Measurements from ENCODE around the gene SLC7A14.
"Not testable (repeated sequence)": the region's sequence is repeated elsewhere in the genome, so short reads cannot be mapped to it uniquely, and the experiment has no call there.

Gene SLC7A14

DNA sequence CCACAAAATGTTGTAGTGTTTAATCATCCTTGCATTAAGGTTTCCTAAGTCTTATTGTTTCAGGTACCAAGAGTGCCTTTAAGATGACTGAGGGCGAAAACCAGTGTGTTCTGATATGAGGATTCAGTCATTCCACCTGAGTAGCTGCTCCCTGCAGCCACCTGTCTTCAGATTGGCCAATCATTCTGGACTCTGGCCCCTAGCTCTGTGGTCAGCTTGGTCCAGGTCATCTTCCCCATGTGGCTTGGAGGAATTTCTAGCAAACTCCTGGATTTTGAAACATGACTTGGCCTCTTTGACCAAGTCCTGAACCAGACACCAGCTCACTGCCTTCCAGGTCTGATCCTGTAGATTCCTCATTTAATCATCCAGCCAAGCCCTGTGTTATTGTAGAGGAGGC lies 7.8 kb upstream of the SLC7A14 start:
- DNase-seq (ENCODE audit: low read depth): no peak

DNA sequence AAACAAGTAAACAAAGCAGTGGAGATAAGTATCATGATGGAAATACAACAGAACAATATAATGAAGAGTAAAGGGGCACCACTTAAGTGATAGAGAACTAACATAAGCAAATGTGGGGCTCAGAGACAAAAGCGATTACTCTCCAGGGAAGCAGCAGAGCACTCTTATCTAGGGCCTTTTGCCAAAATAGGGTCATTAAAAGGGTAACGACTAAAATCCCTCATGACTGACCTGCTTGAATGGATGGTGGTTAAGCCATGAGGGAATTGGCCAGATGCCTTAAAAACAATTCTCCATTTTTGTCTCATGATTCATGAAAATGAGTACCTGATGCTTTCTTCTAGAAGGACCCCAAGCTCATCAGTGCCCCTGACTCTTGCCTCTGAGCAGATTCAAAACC lies 3.2 kb upstream of the SLC7A14 start:
- no peak for DNase-seq (ENCODE audit: low read depth)

DNA sequence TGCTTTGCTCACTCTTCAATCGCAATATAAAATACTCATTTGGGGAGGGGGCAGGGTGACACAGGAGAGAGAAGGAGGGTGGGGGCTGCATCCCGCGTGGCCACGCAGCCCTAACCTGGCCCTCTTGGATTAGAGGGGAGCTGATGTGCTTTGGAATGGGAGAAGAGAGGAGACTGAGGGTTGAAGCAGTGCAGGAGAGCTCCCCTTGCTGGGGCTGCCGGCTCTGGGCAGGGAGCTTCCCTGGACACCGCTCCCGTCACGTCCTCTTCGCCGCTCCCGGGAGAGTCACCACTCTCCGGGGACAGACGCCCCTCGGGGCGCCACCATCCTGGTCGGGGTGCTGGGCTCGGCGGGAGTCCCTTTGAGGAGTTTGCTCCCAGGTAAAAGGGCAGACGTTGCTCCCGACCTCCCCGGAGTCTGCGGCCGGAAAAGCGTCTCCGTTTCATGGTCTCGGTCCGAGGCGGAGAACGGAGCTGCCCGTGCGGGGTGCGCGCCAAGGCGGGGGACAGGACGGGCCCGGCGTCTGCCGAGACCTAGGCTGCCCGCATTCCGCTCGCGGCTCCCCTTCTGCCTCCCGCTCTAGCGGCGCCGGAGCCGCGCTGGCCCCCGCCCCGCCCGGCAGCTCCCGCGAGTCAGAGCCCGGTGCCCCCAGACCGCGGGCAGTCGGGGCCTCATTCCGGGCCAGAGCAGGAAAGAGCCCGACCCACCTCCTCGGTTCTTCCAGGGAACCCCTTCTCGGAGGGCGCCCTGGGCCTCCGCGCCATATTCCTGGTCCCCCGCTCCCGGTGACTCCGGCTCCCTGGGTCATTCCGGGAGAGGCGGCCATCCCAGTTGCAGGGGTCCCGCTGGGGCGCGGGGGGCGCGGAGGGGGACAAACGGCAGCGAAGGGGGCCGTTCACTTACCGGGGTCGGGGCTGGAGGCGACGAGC lies 603 bp downstream of the SLC7A14 start:
- no peak for DNase-seq (ENCODE audit: low read depth)

DNA sequence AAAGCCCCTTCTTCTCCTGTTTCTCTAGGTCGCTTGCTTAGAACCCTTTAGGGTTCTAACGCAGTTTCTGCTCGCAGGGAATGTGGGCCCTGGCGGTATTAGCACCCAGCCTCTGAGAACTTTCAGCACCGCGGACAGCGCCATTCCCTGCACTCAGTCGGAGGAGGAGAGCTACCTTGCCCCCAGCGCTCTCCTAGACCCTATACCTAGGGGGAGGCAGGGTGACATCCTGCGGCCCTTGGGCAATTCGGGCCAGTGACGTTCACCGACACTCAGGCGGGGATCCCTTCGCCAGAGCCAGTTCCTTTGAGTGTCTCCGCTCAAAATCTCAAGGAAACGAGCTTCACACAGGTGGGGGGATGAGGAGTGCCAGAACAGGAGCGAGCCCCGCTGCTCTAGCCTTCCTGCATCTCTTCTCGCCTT lies 1.3 kb downstream of the SLC7A14 start:
- DNase-seq (ENCODE audit: low read depth): no peak

DNA sequence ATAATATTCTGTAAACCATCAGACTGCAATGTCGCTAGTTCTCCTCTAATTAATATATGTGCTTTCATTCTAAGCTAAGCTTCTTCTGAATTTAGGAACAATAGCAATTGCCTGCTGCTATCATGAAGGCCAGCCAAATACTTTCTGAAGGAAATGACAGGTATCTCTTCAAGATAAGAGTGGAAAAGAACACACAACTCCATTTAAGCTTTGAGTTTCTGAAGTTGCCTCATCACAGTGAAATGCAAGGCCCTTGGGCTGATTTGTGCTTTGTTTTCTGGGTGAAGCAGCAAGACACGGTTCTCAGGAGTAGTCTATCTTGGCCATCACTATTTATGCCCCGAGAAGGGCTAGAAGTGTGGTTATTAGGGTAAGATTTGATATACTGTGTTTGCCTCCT lies 6.2 kb downstream of the SLC7A14 start:
- DNase-seq (ENCODE audit: low read depth): no peak

DNA sequence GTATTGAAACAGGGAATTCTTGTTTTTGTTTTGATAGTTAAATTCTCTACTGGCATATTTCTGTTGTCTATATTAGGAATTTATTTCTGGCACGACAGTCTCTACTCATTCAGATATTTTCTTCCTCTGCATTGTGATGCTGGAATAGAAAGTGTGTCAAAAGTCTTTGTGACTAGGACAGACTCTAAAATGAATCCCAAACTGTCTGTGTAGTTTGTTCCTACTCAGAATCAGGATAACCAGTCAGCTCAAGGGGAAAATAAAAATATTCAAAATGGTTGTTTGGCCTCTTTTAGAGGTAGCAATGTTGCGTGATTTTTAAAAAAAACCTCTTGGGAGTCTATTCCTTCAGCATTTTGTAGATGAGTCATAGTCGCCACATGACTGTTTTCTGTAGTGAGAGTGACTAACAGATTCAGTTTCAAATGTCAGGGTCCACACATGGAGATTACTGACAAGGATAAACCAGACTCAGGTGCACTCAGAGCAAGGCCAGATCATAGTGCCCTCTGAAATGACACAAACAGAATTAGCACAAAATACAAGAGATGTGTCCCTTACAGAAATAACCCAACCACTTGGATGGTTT lies 13.1 kb downstream of the SLC7A14 start:
- DNase-seq (ENCODE audit: low read depth): no peak

DNA sequence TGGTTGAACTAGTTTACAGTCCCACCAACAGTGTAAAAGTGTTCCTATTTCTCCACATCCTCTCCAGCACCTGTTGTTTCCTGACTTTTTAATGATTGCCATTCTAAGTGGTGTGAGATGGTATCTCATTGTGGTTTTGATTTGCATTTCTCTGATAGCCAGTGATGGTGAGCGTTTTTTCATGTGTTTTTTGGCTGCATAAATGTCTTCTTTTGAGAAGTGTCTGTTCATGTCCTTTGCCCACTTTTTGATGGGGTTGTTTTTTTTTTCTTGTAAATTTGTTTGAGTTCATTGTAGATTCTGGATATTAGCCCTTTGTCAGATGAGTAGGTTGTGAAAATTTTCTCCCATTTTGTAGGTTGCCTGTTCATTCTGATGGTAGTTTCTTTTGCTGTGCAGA lies 18.3 kb downstream of the SLC7A14 start:
- DNase-seq (ENCODE audit: low read depth): not testable (repeated sequence)

DNA sequence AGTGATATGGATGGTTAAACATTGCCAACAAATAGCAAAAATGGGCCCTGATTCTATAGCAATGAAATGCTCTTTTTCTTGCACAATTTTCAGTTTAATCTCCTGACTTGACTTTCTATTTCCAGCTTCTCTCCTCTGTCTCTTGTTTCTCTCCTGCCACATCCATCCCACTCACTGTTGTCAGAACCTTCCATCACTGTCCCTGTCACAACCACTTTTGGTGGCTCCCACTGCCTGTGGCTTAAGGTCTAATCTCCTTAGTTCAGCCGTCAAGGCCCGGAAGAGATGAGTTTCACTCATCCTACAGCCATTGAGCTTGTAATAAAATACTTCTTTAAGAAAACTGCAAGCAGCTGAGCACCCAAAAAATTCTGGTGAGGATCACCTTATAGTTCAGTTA lies 19.5 kb downstream of the SLC7A14 start:
- DNase-seq (ENCODE audit: low read depth): no peak

DNA sequence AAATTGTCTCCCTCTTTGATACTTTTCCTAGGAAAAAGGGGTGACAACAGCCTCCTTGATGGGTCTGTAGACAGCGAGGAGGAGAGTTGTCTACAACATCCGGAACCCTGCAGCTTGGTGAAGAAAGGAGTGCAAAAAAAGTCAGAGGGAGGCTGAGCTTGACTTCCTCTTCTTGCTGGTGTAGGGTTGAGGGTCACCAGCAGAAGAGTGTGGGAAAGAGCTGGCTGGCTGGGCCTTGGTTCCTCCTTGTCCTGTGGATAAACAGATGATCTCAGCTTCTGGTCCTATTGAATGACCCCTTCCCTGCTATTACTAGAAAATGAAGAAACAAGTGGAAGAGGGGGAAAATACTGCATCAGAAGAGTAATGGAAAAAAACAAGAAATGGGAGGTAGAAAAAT lies 20.4 kb downstream of the SLC7A14 start:
- no peak for DNase-seq (ENCODE audit: low read depth)

DNA sequence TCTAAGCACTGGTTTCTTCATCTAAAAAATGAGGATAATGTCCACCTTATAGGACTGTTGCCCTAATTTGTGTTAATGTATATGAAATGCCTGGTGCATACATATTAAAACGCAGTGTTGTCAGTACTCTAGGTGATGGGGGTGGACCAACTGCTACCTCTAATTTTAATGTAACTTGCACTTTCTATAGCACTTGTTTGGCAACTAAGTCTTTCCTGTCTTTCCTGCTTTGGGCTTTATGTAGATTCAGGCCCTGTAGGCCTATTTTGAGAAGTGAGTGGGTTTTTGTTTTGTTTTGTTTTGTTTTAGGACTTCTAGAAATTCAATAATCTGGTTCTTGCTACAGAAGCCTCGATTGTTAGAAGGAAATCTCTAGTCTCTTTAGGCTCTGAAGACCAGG lies 21.2 kb downstream of the SLC7A14 start:
- no peak for DNase-seq (ENCODE audit: low read depth)

DNA sequence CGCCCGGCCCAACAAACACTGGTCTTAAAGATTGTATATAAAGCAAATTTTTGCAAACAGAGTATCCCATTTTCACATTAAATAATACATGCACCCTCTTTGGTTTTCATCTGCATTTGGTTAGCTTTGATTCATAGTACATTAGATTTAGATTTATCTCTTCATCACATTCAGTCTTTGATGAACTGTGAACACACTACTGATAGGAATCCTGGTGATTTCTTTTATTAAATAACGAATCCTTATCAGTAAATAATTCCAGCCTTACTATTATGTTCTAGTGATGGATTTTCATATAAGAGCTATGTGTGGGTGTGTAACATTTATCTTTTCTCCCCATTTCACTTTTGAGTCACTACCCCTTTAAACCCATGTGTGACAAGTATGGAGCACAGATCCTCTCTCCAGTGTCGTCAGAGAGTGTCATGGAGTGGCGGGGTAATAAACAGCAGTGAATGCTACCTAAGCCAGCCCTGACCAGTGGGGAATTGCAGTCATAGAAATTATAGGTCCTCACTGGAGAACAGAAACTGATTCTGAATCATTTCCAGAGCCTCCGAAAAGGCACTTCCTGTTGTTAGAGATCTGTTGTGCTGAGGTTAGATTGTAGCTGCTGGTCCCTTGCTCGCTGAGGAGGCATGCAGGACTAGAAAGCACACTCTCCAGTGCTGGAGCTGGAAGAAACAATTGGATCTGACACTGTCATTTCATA lies 22.0 kb downstream of the SLC7A14 start:
- DNase-seq (ENCODE audit: low read depth): no peak

DNA sequence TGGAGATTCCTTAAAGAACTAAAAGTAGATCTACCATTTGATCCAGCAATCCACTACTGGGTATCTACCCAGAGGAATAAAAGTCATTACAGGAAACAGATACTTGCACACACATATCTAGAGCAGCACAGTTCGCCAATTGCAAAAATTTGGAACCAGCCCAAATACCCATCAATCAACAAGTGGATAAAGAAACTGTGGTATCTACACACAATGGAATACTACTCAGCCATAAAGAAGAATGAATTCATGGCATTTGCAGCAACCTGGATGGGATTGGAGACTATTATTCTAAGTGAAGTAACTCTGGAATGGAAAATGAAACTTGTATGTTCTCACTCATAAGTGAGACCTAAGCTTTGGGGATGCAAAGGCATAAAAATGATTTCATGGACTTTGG lies 23.8 kb downstream of the SLC7A14 start:
- DNase-seq (ENCODE audit: low read depth): no peak

DNA sequence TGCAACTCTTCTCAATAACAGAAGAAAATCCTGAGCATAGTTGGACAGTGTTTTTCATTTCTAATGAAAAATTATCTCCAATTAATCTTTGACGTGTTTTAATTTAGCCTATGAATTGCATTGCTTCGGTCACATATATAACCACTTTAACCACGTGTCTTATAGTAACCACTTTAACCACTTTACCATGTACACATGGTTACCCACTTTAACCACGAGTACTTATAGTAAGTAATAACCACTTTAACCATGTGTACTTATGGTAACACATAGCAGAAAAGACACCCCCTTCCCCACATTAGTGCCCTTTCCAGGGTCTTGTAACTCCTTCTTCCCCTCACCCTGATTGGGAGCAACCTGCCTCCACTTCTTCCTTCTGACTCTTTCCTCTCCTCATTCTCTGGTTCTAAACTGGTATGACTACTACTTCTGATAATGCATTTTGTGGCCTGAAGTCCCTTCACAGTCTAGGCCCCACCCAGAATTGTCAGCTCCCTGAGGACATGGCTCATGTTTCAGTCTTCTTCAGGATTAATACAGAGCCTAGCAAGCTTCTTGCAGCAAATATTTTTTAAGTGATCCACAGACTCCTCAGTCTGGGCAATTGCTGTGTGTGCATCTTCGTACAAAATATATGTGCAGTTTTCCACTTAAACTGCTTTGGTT lies 25.0 kb downstream of the SLC7A14 start:
- no peak for DNase-seq (ENCODE audit: low read depth)

DNA sequence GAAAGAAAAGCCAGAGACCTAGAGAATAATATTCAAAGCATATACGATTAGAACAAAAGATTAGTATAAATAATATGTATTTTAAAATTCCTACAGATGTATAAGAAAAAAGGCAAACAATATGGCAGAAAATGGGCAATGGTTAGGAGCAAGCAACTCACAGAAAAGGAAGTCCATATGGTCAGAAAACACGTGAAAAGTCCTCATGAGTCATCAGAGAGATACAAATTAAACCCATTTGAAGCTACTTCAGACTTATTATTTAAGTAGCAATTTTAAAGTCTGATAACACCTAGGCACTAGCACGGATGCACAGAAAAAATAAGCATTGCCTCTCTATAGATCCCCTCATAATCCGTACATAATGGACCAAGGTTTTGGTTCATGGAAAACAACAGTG lies 25.6 kb downstream of the SLC7A14 start:
- DNase-seq (ENCODE audit: low read depth): no peak

DNA sequence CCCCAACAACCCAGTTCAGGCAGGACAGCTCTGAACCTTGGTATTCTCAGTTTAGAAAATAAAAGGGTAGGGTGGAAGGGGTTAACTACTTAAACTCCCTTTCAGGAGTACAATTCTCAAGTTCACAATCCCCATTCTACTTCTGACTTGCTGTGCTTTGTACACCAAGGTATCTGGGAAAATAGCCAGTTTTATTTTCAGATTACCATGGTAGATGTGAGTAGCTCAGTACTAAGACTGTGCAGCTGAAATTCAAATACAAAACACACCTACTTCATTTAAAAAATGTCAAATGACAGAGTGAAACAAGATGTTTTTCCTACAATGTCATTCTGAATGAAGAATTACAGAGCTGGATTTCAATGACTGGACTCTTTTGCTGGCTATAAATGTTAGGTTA lies 27.4 kb downstream of the SLC7A14 start:
- no peak for DNase-seq (ENCODE audit: low read depth)

DNA sequence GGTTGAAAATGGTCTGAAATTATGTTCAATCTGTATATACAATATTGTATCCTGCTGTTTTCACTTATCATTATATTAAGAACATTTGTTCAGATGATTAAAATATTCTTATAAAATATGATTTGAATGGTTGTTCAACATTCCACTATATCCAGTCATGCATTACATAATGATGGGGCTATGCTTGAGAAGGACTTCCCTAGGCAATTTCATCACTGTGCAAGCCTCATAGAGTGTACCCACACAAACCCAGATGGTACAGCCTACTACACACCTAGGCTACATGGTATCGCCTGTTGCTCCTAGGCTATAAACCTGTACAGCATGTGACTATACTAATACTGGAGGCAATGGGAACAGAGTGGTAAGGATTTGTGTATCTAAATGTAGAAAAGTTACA lies 30.5 kb downstream of the SLC7A14 start:
- DNase-seq (ENCODE audit: low read depth): no peak

DNA sequence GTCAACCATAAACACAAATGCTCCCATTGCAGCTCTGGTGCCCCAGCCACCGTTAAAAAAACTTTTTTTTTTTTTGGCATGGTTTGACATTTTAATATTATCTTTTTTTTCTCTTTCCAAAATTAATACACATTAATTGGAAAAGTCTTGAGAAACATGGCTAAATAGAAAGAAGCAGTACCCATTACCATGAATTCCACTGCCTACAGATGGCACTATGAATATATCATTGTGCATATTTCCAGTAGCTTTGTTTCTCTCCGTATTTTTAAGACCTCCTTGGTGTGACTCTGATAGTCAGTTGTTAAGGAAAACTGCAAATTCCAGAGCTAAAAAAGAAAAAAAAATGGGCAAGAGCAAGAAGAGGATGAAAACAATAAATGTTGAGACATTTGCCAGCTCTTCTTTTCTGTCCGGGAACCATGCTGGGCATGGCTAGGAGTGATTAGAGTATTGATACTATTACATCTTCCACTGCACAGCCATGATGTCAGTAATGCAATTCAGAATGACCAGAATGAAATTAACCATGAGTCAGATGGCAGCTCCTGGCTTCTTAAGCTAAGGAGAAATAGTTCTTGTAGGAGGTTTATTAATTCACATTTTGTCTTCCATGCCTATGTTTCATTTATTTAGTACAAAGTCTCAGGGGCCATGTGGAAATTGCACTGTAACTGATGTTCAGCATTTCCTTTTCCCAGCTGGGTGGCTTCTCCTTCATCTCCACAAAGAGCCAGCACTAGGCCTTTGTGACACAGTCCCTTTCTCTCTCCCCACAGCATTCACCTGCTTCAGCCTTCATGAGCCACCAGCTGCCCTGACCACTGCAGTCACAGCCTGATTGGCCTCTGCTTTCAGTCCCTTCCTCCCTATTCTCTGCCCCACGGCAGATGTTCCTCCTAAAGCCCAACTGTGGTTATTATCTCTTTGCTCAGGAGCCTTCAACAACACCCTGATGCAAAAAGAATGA lies 31.8 kb downstream of the SLC7A14 start:
- DNase-seq (ENCODE audit: low read depth): no peak

DNA sequence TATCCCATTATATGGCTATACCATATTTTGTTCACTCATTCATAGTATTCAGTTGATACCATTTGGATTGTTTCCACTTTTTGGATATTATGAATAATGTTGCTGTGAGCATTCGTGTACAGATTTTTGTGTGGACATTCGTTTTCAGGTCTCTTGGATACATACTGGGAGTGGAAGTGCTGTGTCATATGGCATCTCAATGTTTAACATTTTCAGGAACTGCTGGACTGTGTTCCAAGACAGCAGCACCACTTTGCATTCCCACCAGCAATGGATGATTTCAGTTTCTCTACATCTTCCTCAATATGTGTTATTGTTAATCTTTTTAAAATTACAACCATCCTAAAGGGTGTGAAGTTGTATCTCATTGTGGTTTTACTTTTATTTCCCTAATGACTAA lies 34.6 kb downstream of the SLC7A14 start:
- DNase-seq (ENCODE audit: low read depth): no peak

DNA sequence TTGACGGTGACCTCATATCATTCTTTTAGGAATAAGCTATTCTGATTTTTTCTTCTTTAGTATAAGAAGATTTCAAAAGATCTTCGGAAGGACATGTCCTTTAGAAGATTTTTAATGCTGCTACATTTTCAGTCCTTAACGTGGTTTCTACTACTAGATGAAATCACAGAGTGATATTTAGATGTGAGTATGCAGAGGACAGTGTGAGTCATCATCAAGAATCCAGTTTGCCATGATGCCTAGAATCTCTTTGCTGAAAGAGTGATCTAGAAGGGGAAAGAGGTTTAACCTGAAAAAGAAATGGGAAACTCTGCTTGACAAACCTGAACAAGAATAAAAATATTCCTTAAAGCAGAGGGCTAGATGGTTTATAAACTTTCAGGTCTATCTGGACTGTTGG lies 43.2 kb downstream of the SLC7A14 start:
- DNase-seq (ENCODE audit: low read depth): no peak

DNA sequence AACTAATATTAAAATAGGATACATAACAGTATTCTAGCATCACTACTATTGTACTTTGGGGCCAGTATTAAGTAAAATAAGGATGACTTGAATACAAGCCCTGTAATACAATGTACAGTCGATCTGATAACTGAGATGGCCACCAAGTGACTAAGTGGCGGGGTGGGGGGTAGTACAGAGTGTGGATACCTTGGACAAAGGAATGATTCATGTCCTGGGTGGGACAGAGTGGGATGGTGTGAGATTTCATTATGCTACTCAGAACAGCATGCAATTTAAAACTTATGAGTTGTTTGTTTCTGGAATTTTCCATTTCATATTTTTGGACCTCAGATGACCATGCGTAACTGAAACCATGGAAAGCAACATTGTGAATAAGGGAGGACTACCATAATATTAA lies 46.0 kb downstream of the SLC7A14 start:
- no peak for DNase-seq (ENCODE audit: low read depth)

DNA sequence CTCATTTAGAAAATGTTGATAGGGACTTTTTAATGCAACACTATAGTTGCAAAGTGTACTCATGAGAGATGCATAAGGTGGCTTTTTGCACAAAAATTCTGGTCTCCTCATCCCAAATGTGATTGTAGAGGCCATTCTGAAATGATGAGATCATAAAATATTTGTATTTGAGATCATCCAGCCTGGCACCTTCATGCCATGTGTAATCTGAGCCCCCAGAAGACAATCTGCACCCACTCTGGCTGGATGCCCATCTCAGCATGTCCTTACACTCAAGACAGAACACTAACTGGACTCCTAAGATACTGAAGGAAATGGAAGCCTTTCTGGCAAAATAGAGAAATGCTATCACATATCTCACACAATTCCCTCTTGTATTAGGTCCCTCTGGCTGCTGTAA lies 49.2 kb downstream of the SLC7A14 start:
- DNase-seq (ENCODE audit: low read depth): no peak

Data from T-helper 22 cell (primary cell).